Caki2 (cell line): ENCODE results near the gene IGF2R. TPM values are rescaled to one million over a fixed set of nuclear protein-coding genes. Genes with fewer than 3 reads are reported as not detected.
"Not testable (repeated sequence)": the region's sequence is repeated elsewhere in the genome, so short reads cannot be mapped to it uniquely, and the experiment has no call there.

Experiments
- DNase-seq: peaks from one replicate; pipeline ENCODE4 v3.0.0-alpha.2; 2015; ENCODE audit warnings: low read depth
- in situ Hi-C: cut with HindIII; loops from 2 replicates; pipeline ENCODE4 v1.10.0; 2016; ENCODE audit warnings: low sequenced_read_pairs, low pct_unique_long_range_greater_than_20kb, mixed read lengths
- total RNA-seq: library from RNA; depleted of rRNA; stranded (reverse); fragments of >200 nt; shearing (Covaris generic); gene quantifications from 2 replicates; pipeline ENCODE4 v1.2.3, GENCODE V29; 2014; ENCODE audit warnings: low replicate concordance

Gene IGF2R
- total RNA-seq, 1 experiment from 2014 or later, result 58.9 TPM

GRCh38 chr6:159985296-159985945 is 16.5 kb downstream of the IGF2R start:
- in situ Hi-C loops, result no loop called here
- DNase-seq, result no peak

GRCh38 chr6:159988983-159989454 is 20.1 kb downstream of the IGF2R start:
- no peak for DNase-seq
- in situ Hi-C loops, result no loop called here

GRCh38 chr6:159989492-159990480 is 20.9 kb downstream of the IGF2R start:
- DNase-seq, result no peak
- in situ Hi-C loops, result no loop called here

GRCh38 chr6:159992366-159992765 is 23.5 kb downstream of the IGF2R start:
- in situ Hi-C loops, result no loop called here
- DNase-seq, result no peak

- in situ Hi-C loops, result no loop called here
- no peak for DNase-seq
Observed at GRCh38 chr6:159995405-159995804, 26.5 kb downstream of the IGF2R start.

- no peak for DNase-seq
- in situ Hi-C loops, result no loop called here
Observed at GRCh38 chr6:159996087-159996622, 27.3 kb downstream of the IGF2R start.

- no peak for DNase-seq
- in situ Hi-C loops, result no loop called here
Observed at GRCh38 chr6:159996626-159997497, 28.0 kb downstream of the IGF2R start.

GRCh38 chr6:159997498-159998101 is 28.7 kb downstream of the IGF2R start:
- in situ Hi-C loops, result no loop called here
- DNase-seq, result no peak

GRCh38 chr6:159998538-159998937 is 29.7 kb downstream of the IGF2R start:
- in situ Hi-C loops, result no loop called here
- no peak for DNase-seq

GRCh38 chr6:159999240-159999671 is 30.4 kb downstream of the IGF2R start:
- DNase-seq, result no peak
- in situ Hi-C loops, result no loop called here

- in situ Hi-C loops, result no loop called here
- DNase-seq, result no peak
Observed at GRCh38 chr6:160000280-160000704, 31.4 kb downstream of the IGF2R start.

- DNase-seq, in situ Hi-C loops: not testable (repeated sequence)
Observed at GRCh38 chr6:160000893-160001427, 32.1 kb downstream of the IGF2R start.

GRCh38 chr6:160002882-160003281 is 34.0 kb downstream of the IGF2R start:
- no peak for DNase-seq
- in situ Hi-C loops, result no loop called here

GRCh38 chr6:160004018-160004417 is 35.1 kb downstream of the IGF2R start:
- no peak for DNase-seq
- in situ Hi-C loops, result no loop called here

- DNase-seq, result no peak
- in situ Hi-C loops, result no loop called here
Observed at GRCh38 chr6:160004419-160005175, 35.7 kb downstream of the IGF2R start.

- DNase-seq, result no peak
- in situ Hi-C loops, result no loop called here
Observed at GRCh38 chr6:160005211-160005610, 36.3 kb downstream of the IGF2R start.
